Thymus (tissue), 11 donors: ENCODE data around the gene CST8. TPM values are rescaled to one million over a fixed set of nuclear protein-coding genes. Genes with fewer than 3 reads are reported as not detected.

Source experiments
- DNase-seq, 9 donors: peaks; one replicate each; pipeline ENCODE4 v3.0.0-alpha.2; 2013; ENCODE audit warnings: low spot score in 9 of 9, low read depth in 6 of 9, missing footprints in 1 of 9
- H3K27ac ChIP-seq, 2 donors: one replicate each; pipeline ENCODE4 v1.5.1; 2013; ENCODE audit warnings: control low read depth in 1 of 2, low read depth in 1 of 2, low read length in 1 of 2, mild to moderate bottlenecking in 1 of 2, moderate library complexity in 1 of 2
- H3K27me3 ChIP-seq, 2 donors: one replicate each; pipeline ENCODE4 v1.5.1; 2013; ENCODE audit warnings: low read length in 1 of 2; ENCODE audit not compliant: control insufficient read depth in 2 of 2, insufficient read depth in 1 of 2
- H3K36me3 ChIP-seq, 2 donors: one replicate each; pipeline ENCODE4 v1.5.1; 2013; ENCODE audit warnings: low read length in 1 of 2, mild to moderate bottlenecking in 1 of 2, moderate library complexity in 1 of 2; ENCODE audit not compliant: control insufficient read depth in 2 of 2, insufficient read depth in 2 of 2
- H3K4me1 ChIP-seq, 2 donors: one replicate each; pipeline ENCODE4 v1.5.1; 2013; ENCODE audit warnings: low read length in 2 of 2; ENCODE audit not compliant: control insufficient read depth in 2 of 2, insufficient read depth in 2 of 2
- H3K4me3 ChIP-seq, 2 donors: one replicate each; pipeline ENCODE4 v1.5.1; 2013; ENCODE audit warnings: low read length in 2 of 2, control low read depth in 1 of 2, mild to moderate bottlenecking in 1 of 2
- H3K9me3 ChIP-seq, 2 donors: one replicate each; pipeline ENCODE4 v1.5.1; 2013; ENCODE audit warnings: low read length in 1 of 2, mild to moderate bottlenecking in 1 of 2; ENCODE audit not compliant: control insufficient read depth in 2 of 2, insufficient read depth in 1 of 2
- WGBS: extraction: QIAGEN DNeasy Blood & Tissue Kit; methylation state at CpG from one replicate; pipeline ENCODE4 v1.1.7; 2013; 5-methylcytosine and 5-hydroxymethylcytosine counted together
- polyA plus RNA-seq: library from polyadenylated mRNA; stranded (reverse); fragments of 200-250 nt; gene quantifications from one replicate; pipeline ENCODE4 v1.2.3, GENCODE V29; 2013
- total RNA-seq: library from RNA; stranded (reverse); fragments of 120-200 nt; gene quantifications from one replicate; pipeline ENCODE4 v1.2.4, GENCODE V29; 2013
- donor health status: healthy.

CST8 gene
- total and polyA plus RNA-seq, 2 donors = not detected

GRCh38 chr20:23524146-23524545 is 33.2 kb downstream of the CST8 start:
- no peak overlapping the region for H3K4me3 ChIP-seq
- H3K9me3 ChIP-seq = peaks cover 0 to 6% of the 10 kb centered on the region in 2 donors
- DNase-seq = no peak
- H3K27me3 ChIP-seq = no peaks in the 10 kb centered on the region
- no peaks in the 10 kb centered on the region for H3K4me1 ChIP-seq
- H3K36me3 ChIP-seq = no peaks in the 10 kb centered on the region
- WGBS = 94% methylated on average over 10 of the region's 10 CpGs
- no peak overlapping the region for H3K27ac ChIP-seq

DNA sequence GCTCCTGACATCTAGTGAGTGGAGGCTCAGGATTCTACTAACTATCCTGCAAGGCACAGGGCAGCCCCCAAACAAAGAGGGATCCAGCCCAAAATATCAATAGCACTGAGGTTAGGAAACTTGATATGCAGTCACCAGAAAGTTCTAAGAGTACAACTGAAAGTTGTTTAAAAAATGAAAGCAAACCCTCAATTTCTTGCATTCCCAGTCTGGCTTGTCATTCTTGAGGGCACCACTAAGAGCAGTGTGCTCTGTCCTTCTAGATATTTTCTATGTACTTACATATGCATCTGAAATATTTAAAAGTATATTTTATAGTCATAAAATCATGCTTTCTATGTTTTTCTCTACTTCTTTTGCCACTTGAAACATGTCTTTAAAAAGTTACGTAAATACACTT is 35.9 kb downstream of the CST8 start:
- H3K4me3 ChIP-seq = no peak overlapping the region
- 98% methylated on average over 1 of the region's 1 CpG for WGBS
- DNase-seq = no peak

GRCh38 chr20:23528867-23529431 is 38.0 kb downstream of the CST8 start:
- Histone ChIP-seq H3K4me3 (no peak overlapping the region), H3K9me3 (peaks cover 0 to 6% of the 10 kb centered on the region in 2 donors), H3K27ac (no peak overlapping the region), H3K27me3 (no peaks in the 10 kb centered on the region), H3K36me3 (no peaks in the 10 kb centered on the region), H3K4me1 (peaks cover 0 to 6% of the 10 kb centered on the region in 2 donors)
- WGBS = 85% methylated on average over 1 of the region's 1 CpG
- no peak for DNase-seq

More for the DNA sequence above, 35.9 kb downstream of the CST8 start:
- Histone ChIP-seq H3K27me3 (no peaks in the 10 kb centered on the region), H3K9me3 (peaks cover 0 to 6% of the 10 kb centered on the region in 2 donors), H3K36me3 (no peaks in the 10 kb centered on the region), H3K4me1 (peaks cover 0 to 6% of the 10 kb centered on the region in 2 donors), H3K27ac (no peak overlapping the region)

DNA sequence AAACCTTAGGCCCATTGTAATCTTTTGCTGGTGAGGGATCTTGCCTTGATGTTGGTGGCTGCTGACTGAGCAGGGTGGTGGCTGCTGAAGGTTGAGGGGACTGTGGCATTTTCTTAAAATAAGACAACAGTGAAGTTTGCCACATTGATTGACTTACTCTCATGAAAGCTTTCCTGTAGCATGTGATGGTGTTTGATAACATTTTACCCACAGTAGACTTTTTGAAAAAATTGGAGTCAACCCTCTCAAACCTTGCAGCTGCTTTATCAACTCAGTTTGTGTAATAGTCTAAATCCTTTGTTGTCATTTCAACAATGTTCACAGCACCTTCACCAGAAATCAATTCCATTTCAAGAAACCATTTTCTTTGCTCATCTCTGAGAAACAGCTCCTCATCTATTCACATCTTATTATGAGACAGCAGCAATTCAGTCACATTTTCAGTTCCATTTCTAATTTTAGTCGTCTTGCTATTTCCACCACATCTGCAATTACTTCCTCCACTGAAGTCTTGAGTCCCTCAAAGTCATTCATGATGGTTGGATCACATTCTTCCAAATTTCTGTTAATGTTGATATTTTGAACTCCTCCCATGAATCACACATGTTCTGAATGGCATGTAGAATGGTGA is 40.1 kb downstream of the CST8 start:
- H3K27me3 ChIP-seq = no peaks in the 10 kb centered on the region
- H3K36me3 ChIP-seq = no peaks in the 10 kb centered on the region
- peaks cover 0 to 6% of the 10 kb centered on the region in 2 donors for H3K4me1 ChIP-seq
- 29% methylated on average over 1 of the region's 1 CpG for WGBS
- peak in 3 of 9 donors; percentile 12 to 16 (median 15) for DNase-seq
- H3K9me3 ChIP-seq = peaks cover 0 to 3% of the 10 kb centered on the region in 2 donors
- no peak overlapping the region for H3K4me3 ChIP-seq
- H3K27ac ChIP-seq = peak overlapping the region in 1 of 2 donors; percentile 19

- no peaks in the 10 kb centered on the region for H3K36me3 ChIP-seq
- 98% methylated on average over 1 of the region's 1 CpG for WGBS
- no peak overlapping the region for H3K27ac ChIP-seq
- no peak for DNase-seq
- H3K4me3 ChIP-seq = no peak overlapping the region
- H3K4me1 ChIP-seq = peaks cover 0 to 6% of the 10 kb centered on the region in 2 donors
- no peaks in the 10 kb centered on the region for H3K27me3 ChIP-seq
- peaks cover 0 to 3% of the 10 kb centered on the region in 2 donors for H3K9me3 ChIP-seq
Observed at GRCh38 chr20:23532533-23532932, 41.6 kb downstream of the CST8 start.

DNA sequence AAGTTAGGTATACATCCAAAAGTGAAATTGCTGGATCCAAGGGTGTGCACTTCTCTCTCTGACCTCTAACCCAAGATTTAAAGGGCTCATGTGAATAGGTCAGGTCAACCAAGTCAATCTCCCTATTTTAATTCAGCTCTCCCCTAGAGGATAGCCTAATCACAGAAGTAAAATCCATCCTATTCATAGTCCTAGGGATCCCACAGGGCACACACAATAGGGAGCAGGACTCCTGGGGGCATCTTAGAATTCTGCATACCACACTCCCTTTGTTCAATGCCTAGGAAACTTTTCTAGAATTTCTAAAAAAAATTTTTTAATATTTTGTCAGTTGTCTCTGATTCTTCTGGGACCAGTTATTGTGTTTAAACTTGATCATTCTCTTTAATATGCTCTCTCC is 42.2 kb downstream of the CST8 start:
- H3K9me3 ChIP-seq = peaks cover 0 to 3% of the 10 kb centered on the region in 2 donors
- H3K4me1 ChIP-seq = peaks cover 0 to 6% of the 10 kb centered on the region in 2 donors
- DNase-seq = no peak
- no peaks in the 10 kb centered on the region for H3K27me3 ChIP-seq
- H3K36me3 ChIP-seq = no peaks in the 10 kb centered on the region
- no peak overlapping the region for H3K4me3 ChIP-seq
- no peak overlapping the region for H3K27ac ChIP-seq

- H3K36me3 ChIP-seq = no peaks in the 10 kb centered on the region
- H3K9me3 ChIP-seq = no peaks in the 10 kb centered on the region
- H3K27ac ChIP-seq = no peak overlapping the region
- peaks cover 0 to 6% of the 10 kb centered on the region in 2 donors for H3K4me1 ChIP-seq
- no peaks in the 10 kb centered on the region for H3K27me3 ChIP-seq
- no peak overlapping the region for H3K4me3 ChIP-seq
- DNase-seq = no peak
- 87% methylated on average over 20 of the region's 20 CpGs for WGBS
Observed at GRCh38 chr20:23534801-23535593, 44.1 kb downstream of the CST8 start.

DNA sequence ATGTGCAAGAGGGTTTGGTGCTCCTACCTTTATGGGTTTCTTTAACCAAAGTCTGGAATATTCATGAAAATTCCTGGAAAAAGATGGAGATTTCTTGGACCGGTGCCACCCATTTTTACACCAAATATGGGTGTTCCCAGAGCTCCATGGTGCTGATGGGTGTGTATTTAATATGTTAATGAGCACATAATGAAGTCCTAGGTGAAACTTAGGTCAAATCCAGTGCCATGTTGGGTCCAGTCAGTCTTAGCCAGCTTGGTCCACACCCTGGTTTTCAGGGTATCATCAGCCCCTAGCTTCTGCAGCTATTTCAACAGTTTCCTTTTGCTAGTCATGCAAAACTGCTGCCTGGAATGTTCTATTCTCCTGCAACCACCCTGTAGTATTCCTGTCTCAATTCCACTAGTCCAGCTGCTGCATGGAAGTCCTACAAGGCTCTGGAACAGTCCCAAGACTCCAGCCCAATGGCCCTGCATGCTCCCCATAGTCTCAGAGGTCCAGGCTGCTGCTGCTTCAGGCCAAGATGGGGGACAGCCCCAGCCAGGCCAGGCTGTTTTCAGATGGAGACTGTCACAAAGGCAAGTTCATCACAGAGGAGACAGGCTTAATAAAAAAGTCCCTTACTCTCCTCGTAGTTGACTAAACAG is 45.5 kb downstream of the CST8 start:
- Histone ChIP-seq H3K27ac (no peak overlapping the region), H3K9me3 (no peaks in the 10 kb centered on the region), H3K27me3 (no peaks in the 10 kb centered on the region), H3K36me3 (no peaks in the 10 kb centered on the region), H3K4me1 (no peaks in the 10 kb centered on the region), H3K4me3 (no peak overlapping the region)
- no peak for DNase-seq
- 90% methylated on average over 2 of the region's 2 CpGs for WGBS

DNA sequence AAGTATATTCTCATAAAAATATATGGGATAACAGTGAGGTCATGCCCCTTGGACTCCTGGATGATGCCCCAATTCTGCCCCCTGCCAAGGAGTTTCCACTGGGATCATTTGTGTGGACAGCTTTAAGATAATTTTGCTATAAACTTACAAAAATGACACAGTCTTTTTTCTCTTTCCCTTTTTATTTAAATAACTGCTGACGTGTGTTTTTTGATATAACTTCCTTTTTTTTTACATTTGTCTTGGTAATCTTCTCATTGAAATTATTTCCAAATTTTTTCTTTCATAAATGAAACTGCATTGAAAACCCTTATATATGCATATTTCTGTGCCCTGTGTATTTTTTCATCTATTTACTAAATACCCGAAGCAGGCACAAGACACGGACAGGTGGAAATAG is 46.1 kb downstream of the CST8 start:
- Histone ChIP-seq H3K4me1 (no peaks in the 10 kb centered on the region), H3K27me3 (no peaks in the 10 kb centered on the region), H3K27ac (no peak overlapping the region), H3K9me3 (no peaks in the 10 kb centered on the region), H3K4me3 (no peak overlapping the region), H3K36me3 (no peaks in the 10 kb centered on the region)
- WGBS = 69% methylated on average over 3 of the region's 3 CpGs
- DNase-seq = no peak
